ENCODE data around the gene HSD17B1.

DNA sequence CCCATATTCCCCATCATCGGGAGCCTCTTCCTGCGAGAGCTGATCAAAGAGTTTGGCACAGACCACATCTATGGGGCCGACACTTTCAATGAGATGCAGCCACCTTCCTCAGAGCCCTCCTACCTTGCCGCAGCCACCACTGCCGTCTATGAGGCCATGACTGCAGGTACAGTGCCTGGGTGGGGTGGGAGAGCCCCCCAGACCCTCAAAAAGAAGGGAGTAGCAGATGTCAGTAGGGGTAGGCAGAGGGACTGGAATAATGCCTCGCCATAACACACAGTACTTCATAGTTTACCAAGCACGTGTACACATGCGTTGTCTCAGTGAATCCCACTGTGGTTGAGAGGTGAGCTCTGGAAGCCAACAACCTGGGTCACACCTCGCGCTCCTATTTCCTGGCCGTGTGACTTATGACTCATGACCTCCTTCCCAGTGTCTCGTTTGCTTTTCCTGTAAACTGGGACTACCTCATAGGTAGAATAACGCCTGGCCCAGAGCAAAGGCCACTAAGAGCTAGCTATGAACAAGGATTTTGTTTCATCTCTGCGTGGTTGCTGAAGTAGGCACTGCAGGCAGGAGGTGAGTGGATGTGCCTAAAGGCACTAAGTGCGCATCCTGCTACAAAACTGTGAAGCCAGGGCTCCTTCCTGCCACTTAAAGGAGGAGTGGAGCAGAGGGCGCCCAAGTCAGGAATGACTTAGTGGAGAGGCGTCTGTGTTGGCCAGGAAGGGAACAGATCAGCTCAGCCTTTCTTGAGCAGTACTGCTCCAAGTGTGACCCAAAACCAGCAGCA, 11.5 kb upstream of the HSD17B1 start:
- TF ChIP-seq, protein P1, sequence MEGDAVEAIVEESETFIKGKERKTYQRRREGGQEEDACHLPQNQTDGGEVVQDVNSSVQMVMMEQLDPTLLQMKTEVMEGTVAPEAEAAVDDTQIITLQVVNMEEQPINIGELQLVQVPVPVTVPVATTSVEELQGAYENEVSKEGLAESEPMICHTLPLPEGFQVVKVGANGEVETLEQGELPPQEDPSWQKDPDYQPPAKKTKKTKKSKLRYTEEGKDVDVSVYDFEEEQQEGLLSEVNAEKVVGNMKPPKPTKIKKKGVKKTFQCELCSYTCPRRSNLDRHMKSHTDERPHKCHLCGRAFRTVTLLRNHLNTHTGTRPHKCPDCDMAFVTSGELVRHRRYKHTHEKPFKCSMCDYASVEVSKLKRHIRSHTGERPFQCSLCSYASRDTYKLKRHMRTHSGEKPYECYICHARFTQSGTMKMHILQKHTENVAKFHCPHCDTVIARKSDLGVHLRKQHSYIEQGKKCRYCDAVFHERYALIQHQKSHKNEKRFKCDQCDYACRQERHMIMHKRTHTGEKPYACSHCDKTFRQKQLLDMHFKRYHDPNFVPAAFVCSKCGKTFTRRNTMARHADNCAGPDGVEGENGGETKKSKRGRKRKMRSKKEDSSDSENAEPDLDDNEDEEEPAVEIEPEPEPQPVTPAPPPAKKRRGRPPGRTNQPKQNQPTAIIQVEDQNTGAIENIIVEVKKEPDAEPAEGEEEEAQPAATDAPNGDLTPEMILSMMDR (IDR thresholded peaks at IDR 0.05; ENCODE audit: low read length): no peak
- TF ChIP-seq EZH2phosphoT487 (IDR thresholded peaks at IDR 0.05; ENCODE audit: low read length) (no peak), EZH2 (optimal IDR thresholded peaks at IDR 0.05; ENCODE audit: low read depth, low read length) (no peak)
